HT1080 (cell line): Measurements from ENCODE around the gene WDFY3. TPM values are rescaled to one million over a fixed set of nuclear protein-coding genes. Genes with fewer than 3 reads are reported as not detected.
A peak's percentile ranks its signal among the peaks of the same experiment; 100 is the strongest.

Experiments used
- DNase-seq: peaks from one replicate; pipeline ENCODE4 v3.0.0-alpha.2; 2015; ENCODE audit warnings: low read depth
- total RNA-seq: library from RNA; depleted of rRNA; stranded (reverse); fragments of >200 nt; shearing (Covaris generic); gene quantifications from 2 replicates; pipeline ENCODE4 v1.2.3, GENCODE V29; 2014

The WDFY3 gene
- total RNA-seq, 1 experiment from 2014 or later, result 24.3 TPM

GRCh38 chr4:84948056-84948455 is 18.4 kb downstream of the WDFY3 start:
- DNase-seq, result no peak

GRCh38 chr4:84944947-84945346 is 21.5 kb downstream of the WDFY3 start:
- no peak for DNase-seq

- DNase-seq, result no peak
These were observed 25.5 kb downstream of the WDFY3 start for GRCh38 chr4:84940960-84941359.

GRCh38 chr4:84939113-84939512 is 27.4 kb downstream of the WDFY3 start:
- no peak for DNase-seq

GRCh38 chr4:84938316-84938715 is 28.2 kb downstream of the WDFY3 start:
- DNase-seq, result peak; percentile 37

- DNase-seq, result no peak
These were observed 29.0 kb downstream of the WDFY3 start for GRCh38 chr4:84937381-84937977.

- DNase-seq, result no peak
These were observed 30.4 kb downstream of the WDFY3 start for GRCh38 chr4:84936123-84936522.

- no peak for DNase-seq
These were observed 34.0 kb downstream of the WDFY3 start for GRCh38 chr4:84932462-84932861.

- no peak for DNase-seq
These were observed 34.5 kb downstream of the WDFY3 start for GRCh38 chr4:84931961-84932360.

GRCh38 chr4:84931274-84931673 is 35.2 kb downstream of the WDFY3 start:
- no peak for DNase-seq

- DNase-seq, result no peak
These were observed 38.4 kb downstream of the WDFY3 start for GRCh38 chr4:84928089-84928488.

GRCh38 chr4:84927428-84927827 is 39.1 kb downstream of the WDFY3 start:
- DNase-seq, result no peak

GRCh38 chr4:84925558-84925957 is 40.9 kb downstream of the WDFY3 start:
- no peak for DNase-seq

- DNase-seq, result no peak
These were observed 42.1 kb downstream of the WDFY3 start for GRCh38 chr4:84924434-84924833.

- DNase-seq, result peak; percentile 76
These were observed 45.9 kb downstream of the WDFY3 start for GRCh38 chr4:84920617-84921016.

- DNase-seq, result no peak
These were observed 48.5 kb downstream of the WDFY3 start for GRCh38 chr4:84917869-84918600.

GRCh38 chr4:84917086-84917821 is 49.2 kb downstream of the WDFY3 start:
- no peak for DNase-seq

GRCh38 chr4:84916227-84916626 is 50.3 kb downstream of the WDFY3 start:
- DNase-seq, result no peak

- no peak for DNase-seq
These were observed 51.1 kb downstream of the WDFY3 start for GRCh38 chr4:84915396-84915780.

GRCh38 chr4:84914686-84915395 is 51.6 kb downstream of the WDFY3 start:
- DNase-seq, result no peak

GRCh38 chr4:84913176-84913575 is 53.3 kb downstream of the WDFY3 start:
- no peak for DNase-seq

GRCh38 chr4:84912741-84913140 is 53.7 kb downstream of the WDFY3 start:
- DNase-seq, result no peak
